Left ventricle myocardium superior (tissue), 1 donor: ENCODE results near the gene STT3B. TPM values are rescaled to one million over a fixed set of nuclear protein-coding genes. Genes with fewer than 3 reads are reported as not detected.

Experiments used
- ATAC-seq: fragments of 200-7000 bp; cut with Tn5 transposase; one replicate; pipeline ENCODE4 v1.9.1; 2020; ENCODE audit warnings: mild to moderate bottlenecking, moderate library complexity
- DNase-seq: peaks from one replicate; pipeline ENCODE4 v3.0.0-alpha.2; 2020
- intact Hi-C: fragments of 100-400 bp; cut with micrococcal nuclease; formaldehyde crosslinking; loops from one replicate; pipeline ENCODE4 v1.11.0; 2022
- total RNA-seq: library from RNA; stranded (reverse); fragmentation: NEBNext Ultra II Directional; extraction: Animal tissue kit (Norgen Biotek cat#: 25700); gene quantifications from one replicate; pipeline ENCODE4 v1.2.1, GENCODE V29; 2021
- donor health status: DM: no; HTN: yes; CAD: no; lungs with severe emphysema.

The STT3B gene
- total RNA-seq, 1 donor from 2014 or later = 97.7 TPM

GRCh38 chr3:31624083-31624709 lies 91.5 kb downstream of the STT3B start:
- intact Hi-C loops = no loop called here
- DNase-seq (no peak), ATAC-seq (no peak)

- intact Hi-C loops = no loop called here
- no peak for ATAC-seq
- DNase-seq = no peak
These were observed 92.6 kb downstream of the STT3B start for GRCh38 chr3:31625358-31625757.

GRCh38 chr3:31629054-31629453 lies 96.3 kb downstream of the STT3B start:
- intact Hi-C loops = no loop called here
- ATAC-seq (no peak), DNase-seq (no peak)

- ATAC-seq (no peak), DNase-seq (no peak)
- intact Hi-C loops = no loop called here
These were observed 101.8 kb downstream of the STT3B start for GRCh38 chr3:31634476-31634875.

- no peak for DNase-seq
- intact Hi-C loops = no loop called here
- ATAC-seq = no peak
These were observed 102.8 kb downstream of the STT3B start for GRCh38 chr3:31635545-31635944.

DNA sequence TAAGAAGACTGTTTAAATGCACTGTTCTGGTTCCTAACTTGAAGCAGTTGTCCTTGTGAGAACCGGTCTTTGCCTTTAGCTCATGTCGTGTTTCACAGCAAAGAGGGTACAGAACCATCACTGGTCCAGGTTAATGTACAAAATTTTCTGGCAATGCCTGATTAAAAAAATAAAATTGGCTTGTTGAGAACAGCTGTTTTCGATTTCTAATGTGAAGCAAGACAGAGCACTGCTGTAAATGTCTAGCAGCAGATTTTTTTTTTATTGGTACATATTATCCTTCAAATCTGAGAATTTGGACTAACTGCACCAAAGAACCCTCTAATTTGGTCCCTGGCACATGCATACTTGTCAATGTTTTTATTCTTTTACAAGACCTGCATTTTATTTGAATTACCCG lies 103.3 kb downstream of the STT3B start:
- DNase-seq = no peak
- no peak for ATAC-seq
- intact Hi-C loops = no loop called here

- no peak for ATAC-seq
- DNase-seq = no peak
- intact Hi-C loops = no loop called here
These were observed 104.1 kb downstream of the STT3B start for GRCh38 chr3:31636694-31637442.

DNA sequence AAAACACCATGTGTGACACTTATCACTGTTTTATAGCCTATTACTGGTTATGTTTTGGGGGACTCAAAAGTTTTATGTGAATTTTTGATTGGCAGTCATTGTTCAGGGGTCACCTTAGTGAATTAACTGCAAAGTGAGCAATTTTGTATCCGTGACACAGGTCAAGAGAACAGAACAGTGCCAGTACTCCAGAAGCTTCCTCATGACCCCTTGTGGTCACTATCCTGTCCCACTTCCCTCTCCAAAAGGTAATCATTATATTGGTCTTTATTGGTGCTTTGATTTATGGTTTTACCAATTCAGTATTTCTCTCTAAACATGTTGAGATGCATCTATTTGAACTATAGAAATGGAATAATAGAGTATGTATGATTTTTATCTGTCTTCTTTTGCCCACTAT lies 107.1 kb downstream of the STT3B start:
- ATAC-seq (no peak), DNase-seq (no peak)
- intact Hi-C loops = no loop called here

DNA sequence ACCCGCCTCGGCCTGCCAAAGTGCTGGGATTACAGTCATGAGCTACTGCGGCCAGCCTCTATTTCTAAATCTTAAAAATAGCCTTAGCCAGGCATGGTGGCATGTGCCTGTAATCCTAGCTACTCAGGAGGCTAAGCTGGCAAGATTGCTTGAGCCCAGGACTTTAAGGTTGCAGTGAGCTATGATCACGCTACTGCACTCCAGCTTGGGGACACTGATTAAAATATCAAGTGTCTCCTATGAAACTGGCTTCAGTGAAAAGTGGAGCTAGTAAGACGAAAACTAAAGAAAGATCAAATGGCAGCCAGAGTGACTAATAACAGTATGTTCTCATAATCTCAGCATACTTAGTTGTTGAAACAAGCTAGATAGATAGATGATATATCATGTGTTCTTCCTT lies 112.5 kb downstream of the STT3B start:
- intact Hi-C loops = no loop called here
- DNase-seq = no peak
- ATAC-seq = no peak

GRCh38 chr3:31648286-31648968 lies 115.7 kb downstream of the STT3B start:
- no peak for DNase-seq
- intact Hi-C loops = no loop called here
- no peak for ATAC-seq

- intact Hi-C loops = no loop called here
- ATAC-seq (no peak), DNase-seq (no peak)
These were observed 119.6 kb downstream of the STT3B start for GRCh38 chr3:31652296-31652695.

DNA sequence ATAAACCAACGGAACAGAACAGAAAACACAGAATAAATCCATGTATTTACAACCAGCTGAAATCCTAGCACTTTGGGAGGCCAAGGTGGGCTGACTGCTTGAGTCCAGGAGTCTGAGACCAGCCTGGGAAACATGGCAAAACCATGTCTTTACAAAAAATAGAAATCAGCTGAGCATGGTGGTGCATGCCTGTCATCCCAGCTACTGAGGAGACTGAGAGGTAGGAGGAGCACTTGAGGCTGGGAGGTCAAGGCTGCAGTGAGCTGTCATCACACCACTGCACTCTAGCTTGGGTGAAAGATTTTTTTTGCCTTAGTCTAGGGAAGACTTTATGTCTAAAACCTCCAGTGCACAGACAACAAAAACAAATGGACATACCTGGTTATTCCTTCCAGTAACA lies 120.7 kb downstream of the STT3B start:
- intact Hi-C loops = no loop called here
- DNase-seq = no peak
- ATAC-seq = no peak

DNA sequence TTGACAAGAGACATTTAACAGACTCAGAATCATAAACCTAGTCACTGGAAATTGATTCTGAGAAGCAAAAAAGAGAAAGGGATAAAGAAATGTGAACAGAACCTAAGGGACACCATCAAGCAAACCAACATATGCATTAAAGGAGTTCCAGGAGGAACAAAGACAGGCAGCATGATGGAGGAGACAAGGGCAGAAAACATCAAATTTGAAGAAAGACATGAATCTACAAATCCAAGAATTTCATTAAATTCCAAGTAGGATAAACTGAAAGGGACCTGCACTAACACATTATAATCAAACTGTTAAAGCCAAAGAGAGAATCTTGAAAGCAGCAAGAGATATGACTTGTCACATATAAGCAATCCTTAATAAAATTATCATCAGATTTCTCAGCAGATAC lies 122.3 kb downstream of the STT3B start:
- intact Hi-C loops = no loop called here
- ATAC-seq = no peak
- DNase-seq = no peak

DNA sequence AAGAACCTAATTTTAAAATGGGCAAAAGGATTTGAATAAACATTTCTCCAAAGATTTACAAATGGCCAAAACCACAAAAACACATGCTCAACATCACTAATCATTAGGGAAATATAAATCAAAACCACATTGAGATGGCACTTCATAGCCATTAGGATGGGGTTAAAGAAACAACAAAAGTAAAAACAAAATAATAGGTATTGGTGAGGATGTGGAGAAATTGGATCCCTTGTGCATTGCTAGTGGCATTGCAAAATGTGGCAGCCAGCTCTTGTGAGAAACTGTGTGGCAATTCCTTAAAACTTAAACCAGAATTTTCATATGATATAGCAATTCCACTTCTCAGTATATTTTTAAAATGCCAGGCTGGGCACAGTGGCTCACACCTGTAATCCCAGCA lies 126.5 kb downstream of the STT3B start:
- intact Hi-C loops = no loop called here
- ATAC-seq (no peak), DNase-seq (no peak)

GRCh38 chr3:31661286-31661685 lies 128.6 kb downstream of the STT3B start:
- intact Hi-C loops = no loop called here
- DNase-seq = no peak
- ATAC-seq = no peak

- DNase-seq (no peak), ATAC-seq (no peak)
- intact Hi-C loops = no loop called here
These were observed 129.4 kb downstream of the STT3B start for GRCh38 chr3:31661993-31662670.

DNA sequence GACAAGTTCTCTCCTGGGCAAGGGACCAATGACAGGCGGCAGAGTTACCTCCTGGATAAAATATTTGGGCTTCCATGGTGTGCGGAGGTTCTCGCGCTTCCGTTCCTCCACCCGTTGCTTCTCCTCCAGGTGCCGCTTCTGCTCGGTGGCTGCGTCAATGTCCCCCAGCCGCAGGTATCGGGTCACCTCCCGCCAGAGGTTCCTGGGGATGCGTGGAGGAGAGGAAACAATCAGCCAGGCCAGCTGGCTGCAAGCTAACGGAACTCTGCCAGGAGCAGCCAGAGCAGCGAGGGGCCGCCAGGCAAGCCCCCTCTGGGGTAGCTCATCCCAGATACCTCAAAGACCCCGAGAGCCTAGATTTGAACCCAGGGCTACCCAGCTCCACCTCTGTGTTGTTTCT lies 131.3 kb downstream of the STT3B start:
- DNase-seq (no peak), ATAC-seq (no peak)
- intact Hi-C loops = no loop called here

DNA sequence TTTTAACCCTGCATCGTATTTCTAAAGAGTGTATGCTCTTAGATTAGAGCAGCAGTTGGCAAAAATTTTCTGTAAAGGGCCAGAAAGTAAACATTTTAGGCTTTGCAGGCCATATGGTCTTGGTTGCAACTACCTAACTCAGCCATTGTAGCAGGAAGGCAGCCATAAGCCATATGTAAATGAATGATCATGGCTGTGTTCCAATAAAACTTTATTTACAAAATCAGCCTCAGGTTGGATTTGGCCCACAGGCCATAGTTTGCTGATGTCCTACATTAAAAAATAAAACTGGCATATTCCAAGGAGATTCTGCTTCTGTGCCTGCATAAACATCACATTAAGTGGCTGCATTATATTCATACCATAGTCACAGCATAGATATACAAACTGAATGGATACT lies 134.9 kb downstream of the STT3B start:
- DNase-seq (no peak), ATAC-seq (no peak)
- intact Hi-C loops = no loop called here

DNA sequence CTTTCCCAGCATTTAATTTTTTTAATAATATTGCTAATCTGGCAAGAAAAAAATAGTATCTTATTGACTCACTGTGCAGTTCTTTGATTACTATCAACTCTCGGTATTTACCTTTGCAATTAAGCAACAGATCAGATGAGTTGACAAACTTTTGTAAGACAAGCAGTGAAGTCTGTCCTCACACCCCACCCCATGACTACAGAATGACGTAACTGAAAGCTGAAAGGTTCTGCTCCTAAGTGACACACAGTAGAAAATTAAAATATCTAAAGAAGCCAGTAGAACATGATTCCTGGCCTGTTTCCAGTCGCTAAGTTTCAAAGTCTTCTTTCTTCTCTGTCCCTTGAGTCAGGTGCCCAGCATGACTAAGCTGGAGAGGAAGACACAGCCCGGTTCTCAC lies 135.5 kb downstream of the STT3B start:
- DNase-seq = no peak
- ATAC-seq = no peak
- intact Hi-C loops = no loop called here

DNA sequence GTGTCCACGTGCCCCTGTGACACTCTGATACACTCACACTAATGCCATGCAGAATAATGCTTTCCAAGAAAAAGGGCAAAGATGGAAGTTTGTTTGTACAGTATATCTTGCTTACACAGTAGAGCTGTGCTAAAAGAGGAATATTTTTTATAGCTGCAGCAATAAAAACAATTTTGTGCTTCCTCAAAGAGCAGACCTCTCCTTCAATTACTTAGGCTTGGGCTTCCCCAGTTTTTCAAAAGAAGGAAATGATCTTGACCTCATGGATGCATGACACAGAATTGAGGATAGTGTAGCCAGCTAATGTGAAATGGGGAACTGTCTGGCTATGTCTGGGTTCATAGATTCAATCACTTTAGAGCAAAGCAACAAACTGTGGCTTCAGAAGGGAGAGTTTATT lies 137.4 kb downstream of the STT3B start:
- intact Hi-C loops = no loop called here
- peak; percentile 33 for ATAC-seq
- DNase-seq = no peak
